ENCODE results near the gene ESR1.
"Not testable (repeated sequence)": the region's sequence is repeated elsewhere in the genome, so short reads cannot be mapped to it uniquely, and the experiment has no call there.

Gene ESR1

GRCh38 chr6:151850479-151851003 is 43.1 kb downstream of the ESR1 start:
- Histone ChIP-seq H2AFZ (ENCODE audit: low read depth) (no peak overlapping the region), H3K4me1 (ENCODE audit: low read depth, poor library complexity, severe bottlenecking) (no peaks in the 10 kb centered on the region), H3K9ac (no peak overlapping the region), H3K27me3 (ENCODE audit: insufficient read depth, low read depth) (no peaks in the 10 kb centered on the region), H4K20me1 (ENCODE audit: insufficient read depth) (no peaks in the 10 kb centered on the region), H3K79me2 (ENCODE audit: insufficient read depth, low read depth) (no peaks in the 10 kb centered on the region), H3K4me3 (IDR thresholded peaks at IDR 0.05; ENCODE audit: insufficient read depth, low read depth, low read length) (no peak overlapping the region), H3K27ac (no peak overlapping the region), H3K4me2 (no peak overlapping the region), H3K36me3 (ENCODE audit: insufficient read depth) (no peaks in the 10 kb centered on the region)
- TF ChIP-seq CTCF (conservative IDR thresholded peaks at IDR 0.05; ENCODE audit: low read depth, low read length), result no peak

DNA sequence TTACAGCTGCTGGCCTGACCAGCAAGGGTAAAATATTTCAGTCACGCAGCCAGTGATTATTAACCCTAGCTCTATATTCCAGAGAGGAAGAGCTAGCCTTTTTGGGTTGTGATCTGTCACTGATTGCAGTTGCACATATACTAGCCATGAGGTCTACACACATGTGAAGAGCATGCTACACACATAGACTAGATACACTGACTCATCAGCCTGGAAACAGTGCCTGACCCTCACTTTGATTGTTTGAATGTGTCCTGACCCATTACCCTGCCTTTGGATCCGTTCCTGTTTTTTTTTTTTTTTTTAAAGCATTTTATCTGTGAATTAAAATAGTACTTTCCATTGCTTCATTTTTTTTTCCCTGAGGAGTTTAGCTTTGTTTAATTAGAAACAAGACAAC is 50.8 kb downstream of the ESR1 start:
- H3K27me3 ChIP-seq (ENCODE audit: insufficient read depth, low read depth), result no peaks in the 10 kb centered on the region
- H3K4me3 ChIP-seq (IDR thresholded peaks at IDR 0.05; ENCODE audit: insufficient read depth, low read depth, low read length), result no peak overlapping the region
- H3K79me2 ChIP-seq (ENCODE audit: insufficient read depth, low read depth), result no peaks in the 10 kb centered on the region
- H3K4me1 ChIP-seq (ENCODE audit: low read depth, poor library complexity, severe bottlenecking), result no peaks in the 10 kb centered on the region
- no peaks in the 10 kb centered on the region for H4K20me1 ChIP-seq (ENCODE audit: insufficient read depth)
- no peak for TF ChIP-seq CTCF (conservative IDR thresholded peaks at IDR 0.05; ENCODE audit: low read depth, low read length)
- H3K4me2 ChIP-seq, result no peak overlapping the region
- no peaks in the 10 kb centered on the region for H3K36me3 ChIP-seq (ENCODE audit: insufficient read depth)
- no peak overlapping the region for H3K27ac ChIP-seq
- H2AFZ ChIP-seq (ENCODE audit: low read depth), result no peak overlapping the region
- no peak overlapping the region for H3K9ac ChIP-seq

DNA sequence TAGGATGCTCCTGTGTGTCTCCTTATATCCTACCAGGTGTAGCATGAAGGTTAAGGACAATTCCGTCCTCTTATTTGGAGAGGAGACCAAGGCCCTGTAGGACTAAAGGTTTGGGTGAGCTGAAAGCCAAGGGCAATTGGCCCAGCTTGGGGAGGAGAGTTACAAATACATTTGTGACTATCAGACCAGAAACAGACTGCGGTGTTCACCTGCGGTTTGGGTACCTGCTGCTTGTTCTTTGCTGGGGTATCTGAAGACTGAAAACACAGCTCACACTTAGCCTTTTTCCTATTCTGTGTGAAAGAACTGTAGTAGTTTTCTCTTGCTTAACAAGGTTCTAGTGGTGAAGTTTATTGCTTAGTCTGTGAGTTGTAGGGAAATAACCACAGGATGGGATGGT is 55.0 kb downstream of the ESR1 start:
- Histone ChIP-seq H3K36me3 (ENCODE audit: insufficient read depth) (no peaks in the 10 kb centered on the region), H3K9ac (no peak overlapping the region), H3K4me2 (no peak overlapping the region), H3K4me3 (IDR thresholded peaks at IDR 0.05; ENCODE audit: insufficient read depth, low read depth, low read length) (no peak overlapping the region), H2AFZ (ENCODE audit: low read depth) (no peak overlapping the region), H4K20me1 (ENCODE audit: insufficient read depth) (no peaks in the 10 kb centered on the region), H3K27ac (no peak overlapping the region), H3K4me1 (ENCODE audit: low read depth, poor library complexity, severe bottlenecking) (peaks cover 12% of the 10 kb centered on the region), H3K79me2 (ENCODE audit: insufficient read depth, low read depth) (no peaks in the 10 kb centered on the region; the same call in 1 of the 2 replicates), H3K27me3 (ENCODE audit: insufficient read depth, low read depth) (no peaks in the 10 kb centered on the region)
- TF ChIP-seq CTCF (conservative IDR thresholded peaks at IDR 0.05; ENCODE audit: low read depth, low read length), result no peak

GRCh38 chr6:151867361-151867869 is 59.9 kb downstream of the ESR1 start:
- H3K9ac ChIP-seq; H3K79me2 ChIP-seq (ENCODE audit: insufficient read depth, low read depth); H3K4me3 ChIP-seq (IDR thresholded peaks at IDR 0.05; ENCODE audit: insufficient read depth, low read depth, low read length); H3K36me3 ChIP-seq (ENCODE audit: insufficient read depth); H4K20me1 ChIP-seq (ENCODE audit: insufficient read depth); H3K27me3 ChIP-seq (ENCODE audit: insufficient read depth, low read depth); H2AFZ ChIP-seq (ENCODE audit: low read depth): not testable (repeated sequence)
- Histone ChIP-seq H3K4me2 (peak overlapping the region; percentile 68), H3K4me1 (ENCODE audit: low read depth, poor library complexity, severe bottlenecking) (peaks cover 45% of the 10 kb centered on the region), H3K27ac (peak overlapping the region; percentile 37)

DNA sequence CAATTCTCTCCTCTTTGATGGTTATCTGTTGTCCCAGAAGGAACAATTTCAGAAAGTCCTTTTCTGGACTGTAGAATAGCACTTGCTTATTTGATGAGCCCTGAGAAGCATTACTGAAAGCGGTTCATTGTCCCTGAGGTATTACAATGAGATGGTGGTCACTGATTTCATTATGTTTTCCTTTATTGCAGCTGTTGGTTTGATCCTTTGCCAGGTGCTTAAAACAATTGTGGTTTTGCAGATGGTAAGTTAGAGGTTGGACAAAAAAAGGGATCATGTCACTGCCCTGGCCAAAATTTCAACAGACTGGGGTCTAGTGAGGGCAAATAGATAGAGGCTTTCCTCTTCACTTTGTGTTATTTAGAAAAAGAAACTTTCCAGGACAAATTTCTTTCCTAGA is 61.9 kb downstream of the ESR1 start:
- peak overlapping the region; percentile 68 for H3K4me2 ChIP-seq
- no peak for TF ChIP-seq CTCF (conservative IDR thresholded peaks at IDR 0.05; ENCODE audit: low read depth, low read length)
- peak overlapping the region; percentile 57 for H3K27ac ChIP-seq

More for the DNA sequence above, 61.9 kb downstream of the ESR1 start:
- no peaks in the 10 kb centered on the region for H3K27me3 ChIP-seq (ENCODE audit: insufficient read depth, low read depth)
- H3K36me3 ChIP-seq (ENCODE audit: insufficient read depth), result no peaks in the 10 kb centered on the region
- no peak overlapping the region for H2AFZ ChIP-seq (ENCODE audit: low read depth)
- peaks cover 45% of the 10 kb centered on the region for H3K4me1 ChIP-seq (ENCODE audit: low read depth, poor library complexity, severe bottlenecking)
- H3K4me3 ChIP-seq (IDR thresholded peaks at IDR 0.05; ENCODE audit: insufficient read depth, low read depth, low read length), result no peak overlapping the region
- H4K20me1 ChIP-seq (ENCODE audit: insufficient read depth), result no peaks in the 10 kb centered on the region
- H3K79me2 ChIP-seq (ENCODE audit: insufficient read depth, low read depth), result no peaks in the 10 kb centered on the region; the same call in 1 of the 2 replicates
- no peak overlapping the region for H3K9ac ChIP-seq

Measured in KMS-11 (cell line).